HG03108 (cell line): ENCODE data around the gene UTF1.

Experiments used
- ATAC-seq: cut with Tn5 transposase; IDR thresholded peaks from one replicate; pipeline ENCODE4 v1.9.1; 2021; ENCODE audit warnings: moderate library complexity; ENCODE audit not compliant: unreplicated experiment

The UTF1 gene

DNA sequence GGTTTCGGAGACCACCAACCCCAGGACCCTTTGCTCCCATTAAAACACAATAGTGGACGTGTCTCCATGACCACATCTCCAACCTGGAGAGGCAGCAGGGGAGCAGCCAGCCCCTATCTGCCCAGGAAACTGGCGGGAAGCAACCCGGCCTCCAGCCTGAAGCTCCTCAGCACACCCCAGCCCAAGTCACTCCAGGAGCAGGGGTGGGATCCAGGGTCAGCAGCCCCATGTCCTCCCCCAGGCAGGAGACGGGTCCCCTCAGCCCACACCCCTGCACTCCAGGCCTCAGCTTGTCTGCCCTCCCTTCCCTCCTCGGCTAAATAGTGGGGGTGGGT lies 46.0 kb downstream of the UTF1 start:
- ATAC-seq: no peak

DNA sequence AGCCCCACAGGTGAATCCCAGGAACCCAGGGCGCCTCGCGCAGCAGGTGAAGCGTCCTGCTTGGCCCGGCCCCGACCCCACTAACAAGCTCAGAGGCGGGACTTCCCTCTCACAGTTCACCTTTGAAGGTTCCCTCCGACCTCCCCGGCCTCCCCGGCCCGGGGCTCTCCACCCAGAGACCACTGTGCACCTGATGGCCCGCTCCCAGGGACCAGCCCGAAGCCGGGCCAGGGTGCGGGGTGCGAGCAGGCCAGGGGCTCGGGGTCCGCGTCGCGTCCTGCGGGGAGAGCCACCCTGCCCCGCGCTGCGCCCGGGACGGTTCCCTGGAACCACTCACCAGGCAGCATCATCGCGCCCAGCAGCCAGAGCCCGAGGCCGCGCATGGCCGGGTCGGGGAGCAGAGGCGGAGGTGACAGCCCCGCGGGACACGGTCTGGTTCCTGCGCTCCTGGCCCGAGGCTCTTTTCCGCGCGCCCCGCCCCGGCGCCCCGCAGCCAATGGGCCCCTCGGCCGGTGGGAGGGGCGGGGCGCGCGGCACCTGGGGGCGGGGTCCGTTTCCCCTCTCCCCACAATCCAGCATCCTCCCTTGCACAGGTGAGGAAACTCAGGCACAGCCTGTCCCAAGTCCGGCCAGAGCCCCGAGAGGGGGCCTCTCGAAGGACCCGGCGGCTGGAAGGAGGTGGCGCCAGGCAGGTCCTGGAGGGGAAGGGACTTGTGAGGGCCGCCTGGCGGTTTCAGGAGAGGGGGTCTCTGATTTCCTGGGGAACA lies 46.6 kb downstream of the UTF1 start, which contains the start of gene ADAM8:
TSS of gene ADAM8 (minus strand) at position 434 of the 767 bp plus-strand sequence. CDS start at position 383, 51 bp downstream.
- peak; percentile 39 for ATAC-seq

GRCh38 chr10:133277277-133277992 lies 47.4 kb downstream of the UTF1 start:
- ATAC-seq: no peak

GRCh38 chr10:133277993-133278576 lies 48.1 kb downstream of the UTF1 start:
- no peak for ATAC-seq

DNA sequence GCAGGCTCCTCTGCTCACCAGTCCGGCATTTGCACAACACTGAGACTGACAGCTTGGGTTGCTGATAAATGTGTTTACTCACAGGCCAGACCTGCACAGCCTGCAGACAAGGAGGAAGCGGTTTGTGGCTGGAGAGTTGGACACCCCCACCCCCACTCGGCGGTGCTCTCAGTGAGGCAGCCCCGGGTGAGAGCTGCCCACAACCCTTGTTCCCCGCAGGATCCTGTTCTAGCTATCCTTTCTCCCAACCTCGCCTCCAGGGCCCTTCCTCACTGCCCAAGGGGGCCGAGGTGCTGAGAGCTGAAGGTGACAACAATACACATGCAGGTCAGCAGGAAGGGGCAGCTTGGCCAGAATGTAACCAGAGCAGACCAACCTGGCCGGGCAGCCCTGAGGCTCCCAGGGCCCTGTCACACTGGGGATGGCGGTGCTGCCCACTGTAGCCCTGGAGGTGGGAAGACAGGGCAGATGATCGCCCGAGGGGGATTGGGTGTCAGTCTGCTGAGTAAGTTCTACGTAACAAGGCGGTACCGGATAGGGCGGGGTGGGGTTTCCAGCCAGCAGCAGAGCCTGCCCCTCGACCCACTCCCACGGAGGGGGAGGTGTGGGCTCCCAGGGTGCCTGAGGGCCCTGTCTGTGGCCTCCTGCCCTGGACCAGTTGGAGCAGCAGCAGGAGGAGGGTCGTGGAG lies 48.7 kb downstream of the UTF1 start:
- peak; percentile 38 for ATAC-seq

DNA sequence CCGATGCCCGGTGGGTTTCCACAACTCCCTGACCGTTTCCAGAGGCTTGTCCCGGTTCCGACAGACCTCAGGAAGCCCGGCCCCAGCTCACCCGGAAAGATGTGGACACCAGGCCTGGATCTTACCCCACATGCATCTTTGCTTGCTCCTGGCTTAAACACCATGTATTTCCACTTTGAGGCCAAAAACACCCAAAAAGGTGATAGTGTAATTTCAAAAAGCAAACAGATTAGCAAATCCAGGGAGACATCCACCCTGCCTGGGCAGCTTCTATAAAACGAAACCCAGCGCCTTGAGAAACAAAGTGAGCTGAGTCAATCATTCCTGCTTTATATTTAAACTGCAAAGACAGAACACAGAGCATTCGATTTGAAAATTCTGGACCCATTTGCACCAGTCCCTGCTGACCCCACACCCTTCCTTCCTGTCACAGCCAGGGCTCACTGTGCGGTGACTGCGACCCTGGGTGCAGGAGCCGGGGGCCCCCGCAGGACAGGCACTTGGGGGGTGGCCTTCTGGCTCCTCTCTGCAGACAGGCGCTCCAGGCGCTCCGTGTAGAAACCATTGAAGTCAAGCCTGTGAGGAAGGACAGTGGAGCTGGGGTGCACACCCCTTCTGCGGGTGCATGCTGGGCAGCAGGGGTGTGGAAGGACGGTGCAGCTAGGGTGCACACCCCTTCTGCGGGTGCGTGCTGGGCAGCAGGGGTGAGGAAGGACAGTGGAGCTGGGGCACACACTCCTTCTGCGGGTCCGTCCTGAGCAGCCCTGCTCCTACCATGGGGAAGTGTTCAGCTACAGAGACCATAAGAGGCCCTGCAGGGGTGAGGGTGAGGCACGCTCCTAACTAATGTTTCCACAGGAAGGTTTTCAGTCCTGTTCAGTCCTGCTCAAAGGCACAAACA lies 49.6 kb downstream of the UTF1 start:
- no peak for ATAC-seq

DNA sequence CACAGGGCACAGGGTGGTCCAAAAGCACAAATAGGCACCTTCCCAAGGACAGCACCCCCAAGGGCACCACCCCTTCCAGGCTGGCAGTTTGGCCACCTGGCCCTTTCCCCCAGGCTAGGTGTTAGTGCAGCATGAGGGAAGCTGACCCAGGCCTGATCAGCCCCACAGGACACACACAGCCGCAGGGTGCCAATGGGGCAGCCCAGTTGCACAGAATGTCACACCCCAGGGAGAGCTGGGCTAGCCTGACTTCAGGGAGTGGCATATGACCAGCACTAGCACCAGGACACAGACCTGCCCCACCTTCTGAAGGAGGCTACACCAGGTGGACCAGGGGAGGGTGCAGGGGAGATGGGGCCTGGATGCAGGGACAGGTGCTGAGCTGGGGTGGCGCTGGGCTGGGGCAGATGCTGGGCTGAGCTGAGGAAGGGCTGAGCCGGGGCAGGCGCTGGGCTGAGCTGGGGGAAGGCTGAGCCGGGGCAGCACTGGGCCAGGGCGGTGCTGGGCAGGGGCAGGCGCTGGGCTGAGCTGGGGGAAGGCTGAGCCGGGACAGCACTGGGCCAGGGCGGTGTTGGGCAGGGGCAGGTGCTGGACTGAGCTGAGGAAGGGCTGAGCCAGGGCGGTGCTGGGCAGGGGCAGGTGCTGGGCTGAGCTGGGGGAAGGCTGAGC lies 50.5 kb downstream of the UTF1 start:
- no peak for ATAC-seq

- no peak for ATAC-seq
Observed at GRCh38 chr10:133281084-133281483, 51.1 kb downstream of the UTF1 start.
